HG03442 (cell line): Measurements from ENCODE around the gene RAD21L1.

Source experiments
- ATAC-seq: cut with Tn5 transposase; IDR thresholded peaks from one replicate; pipeline ENCODE4 v1.9.1; 2021; ENCODE audit warnings: mild to moderate bottlenecking, moderate library complexity; ENCODE audit not compliant: unreplicated experiment

RAD21L1 gene

GRCh38 chr20:1293641-1294379, 68.0 kb downstream of the RAD21L1 start:
- no peak for ATAC-seq

- ATAC-seq: no peak
Measured at GRCh38 chr20:1294497-1294896, 68.7 kb downstream of the RAD21L1 start.

- ATAC-seq: no peak
Measured at GRCh38 chr20:1295276-1295930, 69.6 kb downstream of the RAD21L1 start.

- no peak for ATAC-seq
Measured at GRCh38 chr20:1296117-1296610, 70.3 kb downstream of the RAD21L1 start.

GRCh38 chr20:1296922-1297321, 71.1 kb downstream of the RAD21L1 start:
- ATAC-seq: no peak

GRCh38 chr20:1297486-1297885, 71.6 kb downstream of the RAD21L1 start:
- ATAC-seq: no peak

- no peak for ATAC-seq
Measured at GRCh38 chr20:1298166-1298565, 72.3 kb downstream of the RAD21L1 start.

GRCh38 chr20:1298888-1299511, 73.2 kb downstream of the RAD21L1 start:
- ATAC-seq: no peak

- no peak for ATAC-seq
Measured at GRCh38 chr20:1299522-1299921, 73.7 kb downstream of the RAD21L1 start.

- no peak for ATAC-seq
Measured at GRCh38 chr20:1300083-1300840, 74.4 kb downstream of the RAD21L1 start.

GRCh38 chr20:1301031-1301529, 75.2 kb downstream of the RAD21L1 start:
- ATAC-seq: no peak

- ATAC-seq: no peak
Measured at GRCh38 chr20:1302685-1303541, 77.1 kb downstream of the RAD21L1 start.

- ATAC-seq: no peak
Measured at GRCh38 chr20:1304710-1305515, 79.1 kb downstream of the RAD21L1 start.
